HUDEP-2 (cell line): ENCODE data around the gene TTC7B.

Experiments
- DNase-seq, 76 experiments: peaks; one replicate each; lab custom pipeline; 2025; ENCODE audit not compliant: unreplicated experiment in 76 of 76; lab: John Stamatoyannopoulos, UW

Gene TTC7B

DNA sequence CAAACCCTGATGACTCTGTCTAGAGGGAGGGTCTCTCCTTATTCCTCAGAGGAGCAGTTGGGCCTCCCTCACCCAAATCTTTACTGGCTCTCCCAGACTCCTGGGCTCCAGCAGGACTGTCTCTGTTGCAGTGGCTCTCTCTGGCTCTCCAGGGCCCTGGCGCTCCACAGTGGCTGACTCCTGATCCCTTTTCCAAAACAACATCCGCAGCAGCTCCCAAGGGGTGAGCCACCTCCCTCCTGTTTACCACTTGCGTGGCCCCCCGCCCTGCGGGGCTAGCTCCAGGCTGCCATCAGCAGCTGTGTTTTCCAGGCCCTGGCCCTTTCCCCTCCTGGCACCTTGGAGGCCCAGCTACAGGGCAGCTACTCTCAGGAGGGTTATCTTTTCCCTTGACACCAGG lies 295.9 kb downstream of the TTC7B start:
- DNase-seq = no peak

DNA sequence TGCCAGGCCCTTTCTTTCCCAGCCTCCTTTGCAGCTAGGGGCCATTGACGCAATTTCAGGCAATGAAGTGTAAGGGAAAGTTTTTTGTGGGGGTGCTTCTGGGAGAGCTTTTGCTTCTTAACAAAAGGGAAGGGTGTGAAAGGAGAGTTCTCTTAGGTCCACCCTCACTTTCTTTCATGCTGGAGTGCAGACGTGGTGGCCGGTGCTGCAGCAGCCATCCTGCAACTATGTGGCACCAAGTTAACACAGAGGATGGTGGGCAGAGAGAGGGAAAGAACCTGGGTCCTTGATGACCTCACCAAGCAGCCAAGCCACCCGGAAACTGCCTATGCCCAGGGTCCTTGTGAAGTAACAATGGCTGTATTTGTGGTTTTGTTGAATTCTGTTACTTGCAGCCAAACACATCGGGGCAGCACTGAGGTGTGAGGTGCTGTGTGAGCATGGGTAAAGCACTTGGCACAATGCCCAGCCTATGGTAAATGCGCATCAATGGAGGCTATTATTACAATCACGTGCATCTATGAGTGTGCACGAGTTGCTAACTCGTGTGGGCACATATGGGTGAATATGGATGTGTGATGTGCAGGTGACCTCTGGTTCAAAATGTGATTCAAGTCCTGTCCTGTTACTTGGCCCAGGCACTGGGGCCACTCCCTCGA lies 296.8 kb downstream of the TTC7B start:
- DNase-seq = no peak

DNA sequence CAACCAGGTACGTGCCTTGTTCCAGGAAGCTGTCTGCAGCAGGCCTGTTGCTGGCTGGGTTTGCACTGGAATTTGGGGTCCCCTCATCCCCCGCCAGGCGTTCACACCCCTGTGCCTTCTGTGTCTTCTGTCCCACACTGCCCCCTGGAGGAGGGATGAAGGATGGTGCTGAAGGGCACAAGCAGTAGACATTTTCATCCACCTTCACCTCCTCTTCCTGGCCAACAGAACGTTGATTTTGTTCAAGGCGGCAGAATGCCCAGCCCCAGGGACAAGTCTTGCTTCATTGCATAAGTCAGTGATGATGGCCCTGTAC lies 297.3 kb downstream of the TTC7B start:
- peak in 31 of 76 experiments; percentile 3 to 56 (median 19) for DNase-seq

DNA sequence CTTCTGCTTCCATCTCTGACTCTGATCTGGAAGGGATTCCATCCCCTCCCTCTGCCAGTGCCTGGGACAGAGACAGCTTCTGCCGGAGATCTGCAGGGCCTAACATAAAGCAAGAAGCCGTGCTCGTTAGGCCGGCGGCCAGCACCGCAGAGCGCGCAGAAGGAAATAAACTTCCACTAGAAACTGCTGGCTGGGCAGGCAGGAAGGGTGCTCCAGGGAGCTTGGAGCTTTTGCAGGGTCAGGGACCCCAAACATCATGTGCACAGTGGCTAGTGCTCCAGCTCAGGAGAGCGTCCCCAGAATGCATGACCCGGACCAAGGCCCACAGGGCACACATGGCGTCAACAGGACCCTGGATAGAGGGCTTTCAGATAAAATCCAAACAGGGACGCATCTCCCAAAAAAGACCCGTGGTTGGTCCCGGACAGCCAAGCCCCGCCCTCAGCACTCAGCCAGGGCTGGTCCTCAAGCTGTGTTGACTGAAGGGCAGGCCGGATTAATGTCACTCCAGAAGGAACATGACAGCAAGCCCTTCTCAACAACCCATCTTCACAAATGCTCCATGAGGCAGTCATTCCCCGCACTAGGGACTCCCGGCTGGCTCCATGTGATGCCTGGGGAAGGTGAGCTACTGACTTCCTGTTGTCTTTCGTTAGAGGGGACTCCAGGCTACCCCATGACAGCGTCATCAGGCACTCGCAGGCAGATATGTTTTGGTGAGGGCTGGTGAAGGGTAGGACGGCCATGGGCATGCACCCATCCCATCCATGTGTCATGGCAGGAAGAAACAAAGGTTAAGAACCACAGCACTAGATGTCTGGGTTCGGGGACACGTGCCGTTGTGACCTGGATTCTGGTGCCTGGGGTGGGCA lies 297.9 kb downstream of the TTC7B start:
- no peak for DNase-seq

DNA sequence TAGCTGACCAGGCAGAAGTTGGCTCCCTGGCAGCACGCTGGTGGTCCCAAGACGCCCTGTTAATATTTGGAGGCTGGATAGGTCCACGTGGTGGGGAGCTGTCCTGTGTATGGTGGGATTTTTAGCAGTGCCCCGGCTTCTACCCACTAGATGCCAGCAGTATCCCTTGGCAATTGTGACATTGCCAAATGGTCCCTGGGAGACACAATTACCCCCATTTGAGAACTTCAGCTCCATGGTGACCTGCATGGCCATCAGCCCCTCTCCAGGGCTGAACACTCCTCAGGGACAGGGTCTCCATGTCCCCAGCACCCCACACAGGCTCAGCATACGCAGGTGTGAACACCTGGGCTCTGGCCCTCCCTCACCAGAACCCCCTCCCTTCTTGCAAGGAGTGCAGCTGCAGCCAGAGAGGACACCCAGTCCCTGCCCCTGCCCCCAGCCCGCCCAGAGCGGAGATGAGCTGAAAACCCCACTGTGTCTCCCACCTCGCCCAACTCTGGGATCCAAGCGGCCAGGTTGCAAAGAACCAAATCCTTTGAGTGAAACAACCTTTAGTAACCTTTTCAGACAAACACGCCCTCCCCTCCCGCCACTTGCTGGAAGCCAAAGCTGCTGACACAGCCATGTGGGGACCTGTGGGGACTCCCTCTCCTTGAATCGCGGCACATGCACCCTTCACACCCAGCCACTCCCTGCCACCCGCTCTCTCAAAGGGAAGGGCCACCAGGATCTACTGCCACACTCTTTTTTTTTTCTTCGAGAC lies 299.0 kb downstream of the TTC7B start:
- DNase-seq = peak in 12 of 76 experiments; percentile 4 to 17 (median 10)

DNA sequence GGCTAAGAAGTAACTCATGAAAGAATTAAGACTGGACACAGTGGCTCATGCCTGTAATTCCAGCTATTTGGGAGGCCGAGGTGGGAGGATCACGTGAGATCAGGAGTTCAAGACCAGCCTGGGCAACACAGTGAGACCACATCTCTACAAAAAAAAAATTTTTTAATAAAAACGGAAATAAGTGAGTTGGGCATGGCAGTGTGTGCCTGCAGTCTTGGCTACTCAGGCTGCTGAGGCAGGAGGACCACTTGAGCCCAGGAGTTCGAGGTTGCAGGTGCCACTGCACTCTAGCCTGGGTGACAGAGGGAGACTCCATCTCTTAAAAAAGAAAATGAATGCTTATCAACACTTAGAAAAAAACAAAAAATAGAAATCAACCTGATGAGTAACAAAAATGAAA lies 301.7 kb downstream of the TTC7B start:
- no peak for DNase-seq

DNA sequence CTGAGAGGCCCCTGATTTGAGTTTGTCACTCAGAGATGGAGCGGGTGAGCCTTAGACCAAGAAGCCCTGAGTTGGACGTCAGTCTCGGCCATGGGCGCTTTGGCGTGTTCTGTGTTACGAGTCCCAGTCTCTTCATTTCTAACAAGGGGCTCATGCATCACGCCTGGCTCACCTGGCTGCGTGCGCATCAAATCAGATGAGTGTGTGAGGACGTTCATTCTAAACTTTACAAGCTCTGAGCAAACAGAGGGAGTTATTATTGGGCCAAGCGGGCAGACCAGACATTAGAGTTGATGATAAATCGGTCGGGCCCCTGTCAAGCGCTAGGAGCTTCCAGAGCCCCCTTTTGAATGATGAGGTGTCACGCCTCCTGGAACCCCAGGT lies 302.2 kb downstream of the TTC7B start:
- DNase-seq = no peak

DNA sequence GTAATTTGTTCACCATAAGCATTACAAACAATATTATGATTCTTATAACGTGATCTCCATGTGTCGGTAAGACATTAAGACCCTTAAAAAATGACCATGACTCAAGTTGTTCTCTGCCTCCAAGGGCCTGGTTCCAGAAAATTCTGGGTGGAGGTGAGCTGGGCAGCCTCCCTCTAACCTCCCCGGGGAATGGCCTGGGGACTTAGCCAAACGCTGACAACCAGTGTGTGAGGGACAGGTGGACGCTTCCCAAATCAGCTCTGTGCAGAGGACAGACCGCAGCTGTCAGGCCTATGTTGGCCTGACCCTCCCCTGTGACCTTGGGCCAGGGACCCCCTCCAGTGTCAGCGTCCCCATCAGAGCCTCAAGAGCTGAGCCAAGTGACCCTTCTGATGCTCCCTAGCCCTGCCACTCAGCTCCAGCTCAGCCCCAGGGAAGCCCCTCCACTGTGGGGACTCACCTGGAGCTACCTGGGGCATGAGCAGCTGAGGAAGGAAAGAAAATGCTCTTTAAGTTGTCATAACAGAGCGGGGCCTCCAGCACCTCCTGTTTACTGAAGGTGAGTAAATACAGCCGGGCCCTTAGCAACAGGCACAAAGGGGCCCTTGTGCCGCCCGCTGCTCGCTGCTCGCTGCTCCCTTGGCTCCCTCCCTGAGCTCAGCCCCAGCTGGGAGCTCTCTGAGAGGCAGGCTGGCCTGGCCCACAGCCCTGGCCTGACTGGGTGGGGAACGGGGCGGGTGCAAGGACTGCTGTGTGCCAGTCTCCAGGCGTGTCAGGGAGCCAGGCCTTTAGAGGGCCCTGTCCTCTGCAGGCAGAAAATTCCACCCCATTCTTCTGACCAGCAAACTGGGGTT lies 302.8 kb downstream of the TTC7B start:
- DNase-seq = peak in 1 of 76 experiments; percentile 7

DNA sequence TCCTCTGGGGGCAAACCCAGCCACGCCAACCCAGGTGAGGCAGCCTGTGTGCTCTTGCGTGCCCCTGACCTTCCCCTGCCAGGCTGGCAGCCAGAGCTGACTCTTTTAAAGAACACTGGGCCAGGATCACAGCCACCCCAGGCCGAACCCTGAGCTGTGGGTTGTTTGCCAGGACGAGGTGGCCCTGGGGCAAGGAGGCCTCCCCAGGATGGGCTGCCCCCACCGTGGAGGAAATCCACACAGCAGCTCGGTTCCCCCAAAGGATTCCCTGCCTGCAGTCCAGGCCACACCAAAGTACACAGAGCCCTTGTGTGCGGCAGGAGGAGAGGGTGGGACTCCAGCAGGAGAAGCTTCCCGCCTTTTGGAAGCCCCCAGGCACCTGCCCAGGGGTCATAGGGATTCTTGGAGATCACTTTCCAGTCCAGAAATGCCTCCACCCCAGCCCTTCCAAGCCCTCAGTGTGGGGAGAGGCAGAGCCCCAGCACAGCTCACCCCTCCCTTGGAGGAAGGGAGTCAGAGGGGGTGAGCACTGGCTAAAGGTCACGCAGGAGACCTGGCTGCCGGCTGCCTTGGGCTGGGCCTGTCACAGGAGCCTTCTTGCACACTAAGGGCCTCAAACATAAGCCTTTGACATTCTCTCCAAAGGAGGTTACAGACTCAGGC lies 303.8 kb downstream of the TTC7B start:
- no peak for DNase-seq

DNA sequence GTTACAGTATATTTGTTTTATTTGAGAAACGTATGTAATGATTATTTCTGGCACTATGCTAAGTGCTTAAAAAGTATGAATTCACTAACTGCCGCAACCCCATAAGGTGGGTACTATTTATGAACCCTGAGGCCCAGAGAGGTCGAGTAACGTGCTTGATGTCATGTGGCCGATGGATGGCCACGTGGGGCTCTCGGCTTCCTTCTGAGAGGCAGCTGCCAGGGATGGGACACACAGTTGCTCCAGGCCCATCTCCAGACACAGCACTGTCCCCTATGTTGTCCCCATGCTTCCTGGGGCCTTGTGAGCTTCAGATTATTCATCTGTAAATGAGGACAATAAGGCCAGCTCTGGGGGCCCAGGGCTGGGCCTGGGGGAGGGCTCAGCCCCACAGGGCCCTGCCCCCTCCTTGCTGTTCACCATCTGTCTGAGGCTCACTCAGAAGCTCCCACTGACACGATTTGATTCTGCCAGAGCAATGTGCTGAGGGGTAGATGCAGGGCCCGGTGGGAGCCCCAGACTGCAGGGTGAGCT lies 304.4 kb downstream of the TTC7B start:
- no peak for DNase-seq

DNA sequence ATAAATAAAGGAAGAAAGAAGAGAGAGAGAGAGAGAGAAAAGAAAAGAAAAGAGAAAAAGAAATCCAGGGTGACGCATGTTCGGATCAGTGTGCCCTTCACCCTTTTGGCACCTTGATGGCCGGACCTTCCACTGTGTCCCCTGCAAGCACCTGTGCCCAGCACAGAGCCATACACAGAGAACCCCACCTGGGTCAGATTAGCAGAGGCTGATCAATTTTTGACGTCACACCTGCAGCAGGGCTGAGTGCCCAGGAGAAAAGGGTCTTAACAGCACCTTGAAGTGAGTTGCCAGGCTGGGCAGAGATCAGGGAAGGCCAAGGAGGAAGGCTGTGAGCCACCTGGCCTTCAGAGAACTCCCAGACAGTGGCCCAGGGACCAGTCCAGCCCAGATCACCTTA lies 305.0 kb downstream of the TTC7B start:
- no peak for DNase-seq

DNA sequence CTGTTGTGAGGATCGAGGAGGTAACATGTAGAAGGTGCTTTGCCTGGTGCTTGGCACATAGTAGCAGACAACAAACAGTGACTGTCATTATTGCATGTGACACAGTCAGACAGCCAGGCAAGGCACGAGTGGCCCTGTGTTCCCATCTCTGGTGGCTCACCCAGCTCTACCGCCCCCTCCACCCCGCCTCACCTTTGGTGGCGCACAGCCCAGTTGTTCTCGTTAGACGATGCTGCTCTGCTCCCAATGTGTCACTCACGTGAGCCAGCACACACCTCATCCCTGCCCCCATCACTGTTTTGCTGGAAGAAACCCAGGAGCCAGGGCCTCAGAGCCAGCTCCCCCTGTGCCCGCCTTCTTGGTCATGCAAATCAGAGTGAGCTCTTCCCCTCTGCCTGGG lies 306.1 kb downstream of the TTC7B start:
- no peak for DNase-seq

DNA sequence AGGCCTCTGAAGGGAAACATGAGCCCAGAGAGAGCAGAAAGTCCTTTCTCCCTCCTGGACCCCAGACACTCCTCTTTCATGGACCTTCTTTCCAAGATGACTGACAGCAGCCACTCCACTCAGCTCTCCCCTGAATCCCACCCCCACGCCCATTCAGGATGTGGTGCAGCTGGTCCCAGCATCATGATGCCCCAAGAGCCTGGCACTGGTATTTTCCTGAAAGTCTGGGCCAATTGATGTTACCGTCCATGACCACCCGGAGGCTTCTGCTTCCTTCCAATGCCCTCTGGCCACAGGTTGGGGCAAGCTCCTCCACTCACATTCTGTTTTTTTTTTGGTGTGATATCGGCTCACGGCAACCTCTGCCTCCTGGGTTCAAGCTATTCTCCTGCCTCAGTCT lies 306.8 kb downstream of the TTC7B start:
- no peak for DNase-seq

DNA sequence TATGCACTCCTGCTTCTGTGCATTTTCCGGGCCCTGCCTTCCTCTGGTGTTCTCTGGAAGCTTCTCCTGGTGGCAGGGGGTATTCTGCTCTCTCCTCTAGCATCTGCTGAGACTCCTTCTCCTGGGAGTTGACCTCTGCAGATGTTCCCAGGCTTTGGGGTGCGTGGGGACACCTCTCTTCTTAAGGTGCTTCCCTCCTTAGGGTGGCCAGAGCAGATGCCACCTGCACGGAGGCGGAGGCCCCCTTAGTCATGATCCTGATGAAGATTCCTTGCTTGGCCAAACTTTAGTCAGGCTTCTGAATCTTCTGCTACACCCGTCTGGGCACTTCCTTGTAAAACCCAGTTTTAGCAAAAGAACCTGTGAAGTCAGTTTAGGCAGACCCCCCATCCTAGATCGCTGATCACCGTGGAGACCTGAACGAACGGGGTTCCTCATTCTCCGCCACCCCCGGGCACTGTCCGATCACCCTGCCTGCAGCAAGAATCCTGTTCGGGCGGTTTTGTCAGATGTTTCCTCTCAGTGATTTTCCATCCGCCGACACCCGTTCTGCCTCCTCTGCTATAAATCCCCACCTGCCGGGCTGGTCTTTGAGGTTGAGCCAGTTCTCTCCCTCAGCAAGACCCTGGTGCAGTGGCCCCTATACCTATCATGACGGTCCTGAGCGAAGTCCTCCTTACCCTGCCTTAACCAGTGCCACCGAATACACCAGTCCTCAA lies 307.5 kb downstream of the TTC7B start:
- no peak for DNase-seq

DNA sequence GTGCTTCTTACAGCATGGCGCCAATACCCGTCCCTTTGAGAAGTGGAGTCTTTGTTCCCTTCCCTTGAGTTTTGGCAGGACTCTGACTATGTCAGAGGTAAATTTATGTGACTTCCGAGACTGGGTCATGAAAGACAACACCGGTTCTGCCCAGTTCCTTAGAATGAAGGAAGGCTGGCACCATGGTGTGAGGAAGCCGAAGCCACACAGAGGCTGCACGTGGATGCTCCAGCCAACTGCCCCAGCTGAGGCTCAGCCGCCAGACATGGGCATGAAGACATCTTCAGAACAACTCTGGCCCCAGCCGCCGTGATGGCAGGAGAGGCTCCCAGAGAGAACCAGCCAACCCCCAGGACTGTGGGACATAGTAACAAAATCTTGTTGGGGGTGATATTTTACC lies 308.2 kb downstream of the TTC7B start:
- no peak for DNase-seq

DNA sequence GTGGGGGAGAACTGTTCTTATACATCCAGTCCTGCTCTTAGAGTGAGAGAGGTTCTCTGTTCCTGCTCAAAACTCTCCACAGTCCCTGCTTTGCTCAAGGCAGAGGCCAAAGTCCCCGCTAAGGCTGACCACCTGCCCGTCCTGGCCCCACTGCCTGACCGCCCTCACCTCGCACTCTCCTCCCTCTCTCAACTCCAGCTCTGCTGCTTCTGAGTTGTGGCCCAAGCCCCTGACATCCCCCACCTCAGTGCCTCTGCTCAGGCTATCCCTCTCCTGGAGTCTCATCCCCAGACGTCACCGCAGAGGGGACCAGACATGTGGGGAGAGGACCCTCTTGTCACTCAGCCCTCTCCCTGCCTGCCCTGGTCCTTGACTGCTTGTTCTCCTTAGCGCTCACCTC lies 308.8 kb downstream of the TTC7B start:
- no peak for DNase-seq

DNA sequence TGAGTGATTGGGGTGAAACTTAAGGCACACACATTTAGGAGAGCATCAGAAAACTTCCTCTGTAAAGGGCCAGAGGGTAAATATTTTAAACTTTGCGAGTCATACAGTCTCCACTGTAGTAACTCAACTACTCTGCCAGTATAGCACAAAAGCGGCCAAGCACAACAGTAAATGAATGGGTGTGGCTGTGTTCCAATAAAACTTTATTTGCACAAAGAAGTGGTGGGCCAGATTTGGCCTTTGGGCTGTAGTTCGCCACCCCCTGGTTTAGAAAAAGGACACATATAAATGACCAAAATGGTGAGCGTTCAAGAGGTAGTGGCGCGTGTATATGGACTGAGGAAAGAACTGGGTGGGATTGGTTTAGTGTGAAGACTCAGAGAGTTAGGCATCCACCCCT lies 309.5 kb downstream of the TTC7B start:
- no peak for DNase-seq

DNA sequence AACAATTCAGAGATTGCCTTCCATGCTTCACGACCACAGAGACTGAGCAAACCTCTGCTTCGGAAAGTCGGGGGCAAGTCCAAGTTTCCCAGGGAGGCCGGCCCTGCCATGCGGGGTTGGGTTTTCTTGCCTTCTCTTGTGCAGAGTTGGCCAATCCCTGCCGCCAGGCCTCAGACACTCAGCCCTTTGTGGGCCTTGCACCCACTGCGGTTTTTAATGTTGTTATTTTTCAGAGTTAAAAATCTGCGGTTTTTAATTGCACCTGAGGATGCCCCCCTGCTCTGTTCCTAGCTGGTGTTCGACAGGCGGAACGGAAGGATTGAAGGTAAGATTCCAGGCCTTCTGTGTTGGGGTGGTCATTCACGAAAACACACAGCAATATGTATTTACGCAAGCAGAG lies 310.7 kb downstream of the TTC7B start:
- DNase-seq = no peak

DNA sequence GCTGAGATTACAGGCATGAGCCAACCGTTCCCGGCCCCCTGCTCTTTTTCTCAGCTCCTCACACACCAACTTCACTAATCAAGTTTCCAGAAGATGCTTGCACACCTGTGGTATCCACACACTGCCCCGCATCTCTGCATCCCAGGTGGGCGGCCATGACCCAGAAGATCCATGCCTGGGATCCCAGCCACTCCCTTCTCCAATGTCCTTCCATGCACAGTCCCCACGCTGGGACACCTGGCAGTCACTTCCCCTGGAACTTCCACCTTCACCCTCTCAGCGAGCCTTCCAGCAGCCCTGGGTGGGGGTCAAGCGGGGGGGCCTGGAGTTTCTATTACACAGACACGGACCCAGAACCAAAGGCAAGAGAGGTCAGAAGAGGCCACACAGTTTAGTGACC lies 311.6 kb downstream of the TTC7B start:
- no peak for DNase-seq
